GM21526 (cell line): ENCODE results near the gene FRMD4B.
A peak's percentile ranks its signal among the peaks of the same experiment; 100 is the strongest.

Experiments used
- ATAC-seq: cut with Tn5 transposase; IDR thresholded peaks from one replicate; pipeline ENCODE4 v1.9.1; 2021; ENCODE audit warnings: moderate library complexity; ENCODE audit not compliant: unreplicated experiment, low FRiP score

Gene FRMD4B

DNA sequence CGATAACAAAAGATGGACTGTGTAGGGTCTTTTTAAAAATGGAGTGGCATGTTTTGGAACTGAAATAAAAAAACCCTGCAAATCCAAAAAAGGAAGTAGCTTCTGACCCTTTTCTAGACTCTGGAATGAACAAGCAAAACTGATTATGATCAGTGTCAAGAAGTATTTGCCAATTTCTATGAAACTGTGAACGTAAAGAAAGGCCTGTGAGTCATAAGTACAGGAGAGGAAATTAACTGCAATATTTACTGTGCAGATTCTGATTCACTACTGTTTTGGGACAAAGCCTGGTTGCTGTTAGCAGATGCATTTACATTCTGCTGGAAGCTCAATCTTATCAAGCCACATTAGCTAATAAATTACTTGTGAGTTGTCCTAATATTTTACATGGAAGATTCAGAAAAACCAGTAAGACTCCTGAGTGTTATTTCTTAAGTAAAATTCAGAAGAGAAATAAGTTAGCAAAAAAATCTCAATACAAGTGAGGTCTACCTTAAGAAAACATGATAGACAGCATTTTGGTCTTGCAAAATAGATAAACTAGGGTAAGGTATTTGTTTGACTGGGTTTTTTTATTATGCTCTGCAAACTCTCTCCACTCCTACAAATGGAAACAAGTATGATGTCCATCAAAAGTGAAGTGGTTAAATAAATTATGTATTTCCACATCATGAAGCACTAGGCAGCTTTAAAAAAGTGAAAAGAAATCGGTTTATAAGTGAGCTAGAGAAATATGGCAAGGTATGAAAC, 173.3 kb downstream of the FRMD4B start:
- peak; percentile 62 for ATAC-seq

DNA sequence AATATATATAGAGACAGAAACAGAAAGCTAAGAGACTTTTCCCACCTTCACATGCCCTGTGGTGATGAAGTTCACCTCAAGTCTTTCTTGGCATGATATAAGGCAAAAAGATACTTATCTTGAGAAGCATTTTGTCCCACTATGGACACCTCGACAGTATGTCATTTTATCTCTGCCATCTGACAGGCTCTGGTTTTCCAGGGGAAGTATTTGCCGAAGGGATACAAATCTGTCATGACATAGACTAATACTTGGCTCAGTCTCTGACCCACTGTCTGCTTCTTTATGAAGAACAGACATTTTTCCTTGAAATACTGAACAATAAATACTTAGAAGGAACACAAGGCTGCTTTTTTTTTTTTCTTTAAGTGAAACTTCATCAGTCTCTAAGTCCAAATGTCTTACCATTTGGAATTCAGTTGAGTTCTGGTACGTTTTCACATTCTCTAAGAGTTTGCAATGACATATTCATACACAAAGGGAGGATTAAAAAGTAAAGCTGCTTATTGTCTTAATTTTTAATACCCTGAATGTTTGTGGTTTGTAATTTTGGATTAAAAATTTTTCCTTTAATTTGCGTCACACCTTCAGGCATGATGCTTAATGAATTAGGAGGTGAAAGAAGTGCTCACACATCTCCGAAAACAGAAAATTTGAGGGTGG, 175.7 kb downstream of the FRMD4B start:
- ATAC-seq = no peak

DNA sequence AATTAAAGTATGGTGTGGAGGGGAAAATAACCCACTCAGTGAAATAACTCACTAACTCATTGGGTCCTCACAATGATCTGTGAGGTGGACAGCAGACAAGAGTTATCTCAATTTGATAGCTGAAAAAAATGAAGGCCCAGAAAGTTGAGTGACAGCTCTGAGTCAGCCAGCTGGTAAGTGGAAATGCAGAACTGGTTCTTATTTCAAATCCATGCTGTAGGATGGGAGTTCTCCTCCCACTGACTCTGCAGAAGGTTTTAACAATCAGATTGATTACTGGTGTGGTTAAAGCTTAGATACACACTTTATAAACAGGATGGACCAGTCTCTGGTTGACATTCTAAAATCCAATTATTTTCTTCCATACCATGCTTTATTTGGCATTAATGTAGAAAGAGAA, 176.5 kb downstream of the FRMD4B start:
- no peak for ATAC-seq

DNA sequence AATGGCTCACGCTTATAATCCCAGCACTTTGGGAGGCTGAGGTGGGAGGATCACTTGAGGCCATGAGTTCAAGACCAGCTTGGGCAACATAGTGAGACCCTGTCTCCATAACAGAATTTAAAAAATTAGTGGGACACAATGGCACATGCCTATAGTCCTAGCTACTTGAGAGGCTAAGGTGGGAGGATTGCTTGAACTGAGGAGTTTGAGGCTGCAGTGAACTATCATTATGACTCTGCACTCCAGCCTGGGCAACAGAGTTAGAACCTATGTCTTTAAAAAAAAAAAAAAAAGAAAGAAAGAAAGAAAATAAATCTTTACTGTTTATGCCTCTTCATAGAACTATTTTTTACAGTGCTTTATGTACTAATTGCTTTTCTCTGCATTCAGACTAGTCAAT, 178.9 kb downstream of the FRMD4B start:
- ATAC-seq = no peak

DNA sequence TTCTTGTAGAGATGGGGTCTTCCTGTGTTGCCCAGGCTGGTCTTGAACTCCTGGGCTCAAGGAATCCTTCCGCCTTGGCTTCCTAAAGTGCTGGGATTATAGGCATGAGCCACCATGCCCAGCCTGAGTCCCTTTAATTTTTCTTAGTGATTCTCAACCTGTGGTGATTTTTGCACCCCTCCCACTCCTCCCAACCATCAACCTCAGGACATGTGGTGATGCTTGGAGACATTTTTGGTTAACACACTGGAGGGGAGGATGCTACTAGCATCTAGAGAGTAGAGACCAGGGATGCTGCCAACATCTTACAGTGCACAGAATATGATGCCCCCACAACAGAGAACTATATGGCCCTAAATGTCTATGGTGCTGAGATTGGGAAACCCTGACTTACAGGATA, 180.5 kb downstream of the FRMD4B start:
- no peak for ATAC-seq

DNA sequence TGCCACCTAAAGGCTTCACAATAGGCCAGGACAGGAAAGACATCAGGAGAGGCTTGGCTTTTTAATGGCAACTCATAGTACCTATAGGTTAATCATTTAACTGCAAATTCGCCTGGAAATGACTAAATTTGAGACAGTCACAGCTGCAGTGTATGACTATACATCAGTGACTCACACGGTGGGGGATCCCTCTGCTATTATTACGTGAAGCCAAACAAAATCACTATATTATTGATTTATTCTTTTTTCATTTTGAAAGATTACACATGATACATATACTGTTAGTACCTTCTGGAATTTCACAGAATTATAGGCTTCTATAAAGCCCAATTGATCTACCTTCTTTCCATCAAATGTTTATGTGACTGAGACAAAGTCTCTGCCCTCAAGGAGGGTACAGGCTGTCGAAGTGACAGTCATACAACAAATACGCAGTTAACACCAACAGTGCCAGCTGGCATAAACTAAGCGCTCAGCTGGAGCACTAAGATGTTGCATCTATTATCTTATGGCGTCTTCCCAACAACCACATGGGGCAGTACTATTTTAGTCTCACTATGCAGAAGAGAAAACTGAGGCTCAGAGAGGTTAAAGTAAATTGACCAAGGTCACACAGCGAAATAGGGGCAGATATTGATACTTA, 181.5 kb downstream of the FRMD4B start:
- ATAC-seq = peak; percentile 68

DNA sequence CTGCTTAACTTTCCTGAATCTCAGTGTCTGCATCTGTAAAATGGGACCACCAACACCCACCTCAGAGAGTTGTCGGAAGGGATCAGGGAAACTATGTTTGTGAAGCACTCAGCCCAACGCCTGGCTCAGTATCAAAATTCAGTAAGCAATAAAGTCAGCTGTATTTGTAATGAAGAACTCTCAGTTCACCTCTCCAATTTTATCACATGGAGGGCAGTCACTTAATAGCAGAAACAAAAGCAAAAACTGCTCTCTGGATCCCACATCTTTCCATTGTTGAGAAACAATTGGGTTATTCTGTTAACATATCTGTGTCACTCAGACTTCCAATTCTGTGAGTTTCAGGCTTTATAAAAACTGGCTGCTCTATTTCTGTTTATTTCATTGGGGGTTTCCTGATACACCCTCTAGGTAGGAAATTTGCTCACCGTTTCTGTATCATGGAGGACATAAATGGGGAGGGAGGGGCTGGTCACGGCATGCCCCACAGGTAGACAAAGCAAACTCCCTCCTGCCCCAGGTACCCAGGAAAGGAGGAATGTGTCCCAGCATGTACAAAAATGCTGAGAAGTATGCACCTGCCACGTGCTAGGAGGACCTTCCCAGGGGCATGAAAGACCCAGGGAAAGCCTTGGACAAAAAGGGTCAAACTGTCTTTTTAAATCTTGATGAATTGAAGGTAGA, 182.1 kb downstream of the FRMD4B start:
- no peak for ATAC-seq

DNA sequence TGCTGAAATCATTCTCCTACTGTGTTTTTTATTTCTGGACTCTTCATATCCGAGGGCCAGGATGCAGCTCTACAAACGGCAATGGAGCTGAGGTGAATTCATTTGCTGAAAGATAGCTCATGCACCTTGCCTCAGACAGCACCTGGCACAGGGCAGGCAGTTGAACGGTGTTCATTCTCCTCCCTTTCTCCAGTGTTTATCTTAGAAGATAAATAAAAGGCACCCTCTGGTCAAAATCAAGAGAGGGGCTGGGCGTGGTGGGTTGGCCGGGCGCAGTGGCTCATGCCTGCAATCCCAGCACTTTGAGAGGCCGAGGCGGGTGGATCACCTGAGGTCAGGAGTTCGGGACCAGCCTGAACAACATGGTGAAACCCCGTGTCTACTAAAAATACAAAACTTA, 184.2 kb downstream of the FRMD4B start:
- ATAC-seq = no peak

DNA sequence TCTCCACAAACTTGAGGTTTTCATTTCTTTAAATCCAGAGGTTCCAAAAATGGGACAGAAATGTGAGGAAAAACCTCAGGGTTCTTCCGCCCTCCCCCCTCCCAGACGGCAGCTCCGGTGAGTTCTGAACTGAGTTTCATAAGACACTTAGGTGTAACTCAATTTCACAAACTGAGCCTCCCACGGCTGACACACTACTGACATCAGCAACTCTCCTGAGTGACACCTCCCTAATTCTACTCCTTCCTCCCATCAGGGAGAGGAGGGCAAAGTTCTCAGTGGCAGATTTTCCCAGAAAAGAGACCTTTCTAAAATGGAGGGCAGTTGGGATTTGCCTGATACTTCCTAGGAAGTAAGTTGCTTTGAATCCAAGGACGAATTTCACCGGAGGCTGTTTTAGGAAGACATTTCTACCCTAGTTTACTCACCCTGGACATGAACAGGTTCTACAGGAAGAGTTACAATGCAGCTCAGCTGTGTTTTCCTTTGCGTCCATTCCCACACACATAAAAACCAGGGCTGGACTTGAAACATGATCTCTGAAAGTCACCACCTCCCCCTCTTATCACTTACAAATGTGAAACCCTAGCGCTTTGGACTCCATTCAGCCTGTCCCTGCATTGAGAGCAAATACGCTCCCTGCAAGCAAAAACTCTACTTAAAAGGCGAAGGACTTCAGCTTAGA, 185.4 kb downstream of the FRMD4B start:
- no peak for ATAC-seq

DNA sequence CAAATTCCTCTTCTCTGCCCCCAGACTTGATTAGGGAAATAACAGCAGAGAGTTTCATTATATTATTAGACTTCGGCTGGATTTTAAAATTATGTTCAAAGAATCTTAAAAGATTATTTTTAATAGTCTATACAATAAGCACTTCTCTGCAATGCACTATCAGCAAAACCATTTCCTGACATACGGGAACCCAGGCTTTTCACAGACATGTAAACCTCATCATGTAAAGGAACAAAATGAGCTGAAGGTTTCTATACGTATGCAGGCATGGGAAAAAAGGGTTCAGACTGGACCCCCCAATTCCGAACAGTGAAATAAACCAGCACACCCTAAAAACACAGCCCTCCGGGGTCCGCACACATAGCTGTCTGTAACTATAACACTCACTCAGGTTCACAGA, 185.9 kb downstream of the FRMD4B start:
- no peak for ATAC-seq

DNA sequence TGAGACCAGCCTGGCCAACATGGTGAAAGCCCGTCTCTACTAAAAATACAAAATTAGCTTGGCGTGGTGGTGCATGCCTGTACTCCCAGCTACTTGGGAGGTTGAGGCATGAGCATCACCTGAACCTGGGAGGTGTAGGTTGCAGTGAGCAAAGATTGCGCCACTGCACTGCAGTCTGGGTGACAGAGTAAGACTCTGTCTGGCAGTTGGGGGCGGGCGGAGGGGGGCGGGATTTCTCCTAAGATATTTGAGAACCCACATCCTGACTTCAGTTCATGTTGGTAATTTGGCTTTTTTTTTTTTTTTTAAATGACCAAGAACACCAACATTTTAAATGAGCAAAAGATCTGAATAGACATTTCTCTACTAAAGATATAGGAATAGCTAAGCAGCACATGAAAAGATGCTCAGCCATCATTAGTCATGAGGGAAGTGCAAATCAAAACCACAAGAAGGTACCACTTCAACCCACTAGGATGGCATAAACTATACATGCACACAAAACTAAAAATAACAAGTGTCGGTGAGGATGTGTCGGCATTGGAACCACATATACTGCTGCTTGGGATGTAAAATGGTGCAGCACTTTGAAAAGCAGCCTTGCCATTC, 187.9 kb downstream of the FRMD4B start:
- no peak for ATAC-seq

DNA sequence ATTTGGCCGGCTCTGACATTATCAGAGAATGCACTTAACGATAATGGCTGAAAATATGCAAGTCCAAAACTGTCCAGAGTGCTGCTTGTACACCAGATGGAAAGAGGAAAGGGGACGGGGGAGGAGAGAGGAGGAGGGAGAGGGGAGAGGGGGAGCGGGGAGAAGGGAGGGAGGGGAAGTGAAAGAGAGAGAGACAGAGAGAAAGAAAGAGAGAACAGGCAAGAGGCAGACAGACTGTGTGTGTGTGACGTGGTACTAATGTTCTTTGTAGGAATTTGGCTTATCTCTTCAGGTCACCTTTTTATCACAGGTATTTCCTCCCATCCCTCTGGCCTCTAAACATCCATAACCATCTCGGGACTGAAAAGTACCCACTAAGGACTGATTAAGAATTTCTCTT, 188.4 kb downstream of the FRMD4B start:
- no peak for ATAC-seq

DNA sequence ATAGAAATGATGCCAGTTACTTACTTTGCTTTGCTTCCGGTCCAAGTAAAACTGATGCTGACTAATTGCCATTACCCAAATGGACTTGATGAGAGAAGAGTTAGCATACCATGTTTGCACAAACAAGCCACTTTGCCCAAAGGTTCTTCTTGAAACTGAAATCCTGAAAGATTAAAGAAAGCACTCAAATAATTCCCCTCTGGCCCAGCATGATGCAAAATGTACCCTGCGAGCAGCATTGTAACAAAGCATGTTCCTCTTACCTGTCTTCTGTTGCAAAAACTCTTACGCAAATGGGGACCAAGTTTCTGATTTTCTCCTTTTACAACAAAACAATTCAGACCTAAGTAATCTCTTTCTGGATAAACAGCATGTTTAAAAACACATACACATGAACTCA, 189.0 kb downstream of the FRMD4B start:
- ATAC-seq = no peak

DNA sequence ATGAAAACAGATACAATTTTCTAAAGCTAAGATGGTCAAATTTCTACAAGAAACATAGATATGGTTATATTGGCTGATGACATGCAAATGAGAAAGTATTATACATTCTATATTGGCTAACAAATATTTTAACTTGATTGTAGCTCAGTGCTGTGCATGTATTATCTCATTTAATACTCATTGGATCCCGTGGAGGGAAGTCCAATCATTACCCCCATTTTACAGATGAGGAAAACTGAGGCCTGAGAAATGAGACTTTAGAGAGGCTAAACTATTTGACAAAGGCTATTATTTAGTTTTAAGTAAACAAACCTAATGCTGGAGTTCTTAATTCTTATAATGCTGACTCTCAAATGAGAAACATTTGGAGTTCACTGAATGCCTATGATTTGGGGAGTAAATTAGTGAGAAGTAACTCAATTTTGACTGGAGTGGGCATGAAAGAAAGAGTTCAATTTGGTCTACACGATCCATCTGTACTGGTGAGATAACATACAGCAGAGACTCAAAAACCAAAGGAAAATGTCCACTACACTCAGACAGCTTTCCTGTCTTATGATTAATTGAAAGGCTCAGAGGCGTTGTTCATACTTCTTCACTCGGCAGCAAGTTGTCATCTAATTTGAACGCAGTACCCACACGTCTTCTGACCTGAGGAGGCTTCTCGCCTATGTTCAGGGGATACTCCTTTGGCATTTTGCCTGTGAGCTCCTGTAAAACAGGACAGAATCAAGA, 191.3 kb downstream of the FRMD4B start:
- ATAC-seq = no peak

DNA sequence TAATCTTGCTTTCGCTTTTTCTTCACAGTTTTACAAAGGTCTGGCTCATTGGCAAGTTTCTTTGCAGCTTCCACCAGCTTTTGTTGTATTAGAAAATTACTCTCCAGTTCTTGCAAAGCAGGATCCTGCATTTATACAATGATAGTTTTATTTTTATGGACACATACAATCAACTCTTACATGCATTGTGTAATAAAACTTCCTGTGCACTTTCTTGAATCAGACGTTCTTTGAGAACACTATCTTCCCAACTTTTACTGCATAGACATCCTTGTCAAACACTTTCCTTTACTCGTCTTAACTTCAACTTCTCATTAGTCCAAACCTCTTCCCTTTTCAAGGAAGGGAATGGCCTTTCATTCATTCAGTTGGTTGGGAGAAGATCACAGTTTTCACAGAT, 192.1 kb downstream of the FRMD4B start:
- ATAC-seq = no peak

DNA sequence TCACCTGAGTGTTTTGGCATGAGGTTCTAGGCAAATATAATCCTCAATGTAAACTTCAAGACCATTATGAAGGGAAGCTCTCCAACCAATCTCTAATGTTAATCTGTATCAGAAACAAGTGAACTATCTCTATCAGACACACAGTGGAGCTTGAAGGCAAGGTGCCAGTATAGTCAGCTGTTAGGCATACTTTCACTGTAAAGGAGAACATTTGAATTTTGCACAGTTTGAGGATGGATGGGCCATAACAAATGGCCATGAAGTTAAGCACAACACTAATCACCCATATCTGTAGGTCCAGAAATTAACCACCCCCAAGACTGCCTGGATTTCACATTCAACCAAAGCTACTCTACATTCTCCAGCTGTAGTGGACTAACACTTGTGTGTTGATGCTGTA, 194.4 kb downstream of the FRMD4B start:
- ATAC-seq = no peak

DNA sequence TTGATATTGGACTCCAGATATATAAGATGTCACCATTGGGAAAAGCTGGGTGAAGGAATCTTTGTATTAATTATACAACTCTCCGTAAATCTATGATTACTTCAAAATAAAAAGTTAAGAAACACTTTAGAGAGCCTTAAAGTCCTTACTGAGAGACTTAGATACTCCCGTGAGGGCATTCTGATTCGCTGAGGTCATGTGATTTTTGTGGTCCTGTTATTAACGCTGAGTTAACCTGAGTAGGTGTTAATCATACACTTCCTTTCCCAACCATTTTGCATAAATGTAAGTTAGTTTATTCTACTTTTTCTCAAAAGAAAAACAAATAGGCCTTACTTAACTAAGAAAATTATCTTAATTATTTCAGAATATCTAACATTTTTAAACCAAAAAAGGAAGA, 196.4 kb downstream of the FRMD4B start:
- no peak for ATAC-seq

DNA sequence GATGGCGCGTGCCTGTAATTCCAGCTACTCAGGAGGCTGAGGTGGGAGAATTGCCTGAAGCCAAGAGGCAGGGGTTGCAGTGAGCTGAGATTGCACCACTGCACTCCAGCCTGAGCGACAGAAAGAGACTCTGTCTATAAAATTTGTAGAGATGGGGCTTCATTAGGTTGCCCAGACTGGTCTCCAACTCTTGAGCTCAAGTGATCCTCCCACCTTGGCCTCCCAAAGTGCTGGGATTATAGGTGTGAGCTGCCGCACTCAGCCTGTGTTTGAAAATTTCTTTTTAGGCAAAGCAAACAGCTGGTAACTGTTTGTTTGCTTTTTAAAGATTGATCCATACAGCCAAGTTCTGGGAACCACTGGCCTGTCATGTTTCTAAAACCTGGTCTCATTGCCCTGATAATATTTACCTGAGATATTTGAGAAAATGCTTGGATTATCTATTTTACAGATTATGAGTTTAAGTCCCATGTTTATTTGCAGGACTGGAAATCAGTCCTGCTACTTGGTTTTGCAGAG, 199.3 kb downstream of the FRMD4B start:
- no peak for ATAC-seq

DNA sequence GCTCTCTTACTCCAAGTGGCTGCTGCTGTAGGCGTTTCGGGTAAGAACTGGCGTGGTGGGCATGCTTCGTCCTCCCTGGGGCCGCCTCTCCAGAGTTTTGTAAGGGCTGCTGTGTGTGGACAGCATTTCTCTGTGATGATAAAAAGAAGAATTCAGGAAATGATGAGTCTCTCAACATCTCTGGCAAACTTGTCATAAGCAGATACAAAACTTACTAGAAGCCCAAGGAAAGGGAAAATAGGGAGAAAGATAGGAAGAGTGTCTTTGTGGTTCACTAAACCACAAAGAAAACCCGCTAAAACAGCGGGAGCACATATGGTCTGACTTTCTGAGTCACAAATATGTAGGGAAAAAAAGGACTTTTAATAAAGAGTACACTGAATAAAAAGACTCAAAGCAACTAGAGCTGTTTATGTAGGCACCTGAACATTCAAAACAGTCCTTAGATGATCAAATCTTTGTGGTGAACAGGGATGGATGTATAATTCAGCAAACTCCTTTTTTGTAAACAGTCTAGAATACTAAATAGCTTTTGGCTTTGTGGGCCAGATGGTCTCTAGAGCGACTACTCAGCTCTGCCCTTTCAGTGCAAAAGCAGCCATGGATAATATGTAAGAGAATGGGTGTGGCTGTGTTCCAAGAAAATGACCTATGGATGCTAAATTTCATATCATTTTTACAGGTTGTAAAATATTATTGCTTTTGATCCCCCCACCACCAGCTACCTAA, 203.1 kb downstream of the FRMD4B start:
- no peak for ATAC-seq
